K562 (cell line): ENCODE results near the gene LRFN2. TPM values are rescaled to one million over a fixed set of nuclear protein-coding genes. Genes with fewer than 3 reads are reported as not detected.

Experiments
- ATAC-seq: fragments of 200-7000 bp; cut with Tn5 transposase; 3 replicates; pipeline ENCODE4 v1.9.1; 2020; ENCODE audit warnings: moderate library complexity
- BruUV-seq: library from RNA; stranded (reverse); fragments of 400-500 nt; replicated peaks from 2 replicates; lab custom pipeline; 2021; lab: Mats Ljungman, UMichigan
- CTCF ChIA-PET: fragments of 300-600 bp; formaldehyde crosslinking; extraction: SDS; loops from one replicate; lab custom pipeline; 2021; ENCODE audit warnings: low intra/inter-chr PET ratio; lab: Yijun Ruan, JAX
- POLR2A ChIA-PET: fragments of 300-600, 350-650 bp; sonication (Branson Sonifier 250); formaldehyde crosslinking; extraction: SDS; loops from one replicate; lab custom pipeline; 2021; ENCODE audit warnings: antibody characterized with exemption, inconsistent platforms; lab: Yijun Ruan, JAX
- DNase-seq, 4 experiments: peaks; one replicate each; pipeline versions ENCODE4 v3.0.0 to v3.0.0-alpha.2; 2011 to 2018; ENCODE audit warnings: low spot score in 3 of 4, mixed read lengths in 3 of 4; ENCODE audit errors: extremely low read depth in 1 of 4
- FAIRE-seq: peaks from 2 replicates; lab custom pipeline; 2011; peaks lifted over from hg19 to GRCh38; lab: Jason Lieb, UNC
- H2AFZ ChIP-seq: 2 replicates; pipeline ENCODE4 v1.6.0; 2011; ENCODE audit warnings: low read depth, low read length, control low read depth, inconsistent platforms
- H3K27ac ChIP-seq: fragments of 200-600 bp; 3 replicates; pipeline ENCODE4 v1.8.0; 2011; ENCODE audit warnings: low read depth, mild to moderate bottlenecking, control low read depth, inconsistent platforms, low read length, moderate library complexity, mixed read lengths; ENCODE audit errors: extremely low read depth
- H3K27me3 ChIP-seq, 2 experiments: fragments of 300-600 bp in 1 of 2; 2 replicates in 1 of 2; 3 replicates in 1 of 2; pipeline versions ENCODE4 v1.6.0 to v1.8.0; 2011; ENCODE audit warnings: inconsistent platforms in 2 of 2, low read length in 2 of 2, mild to moderate bottlenecking in 1 of 2, mixed read lengths in 1 of 2, moderate library complexity in 1 of 2; ENCODE audit not compliant: control insufficient read depth in 2 of 2, insufficient read depth in 2 of 2
- H3K36me3 ChIP-seq: fragments of 300-600 bp; 3 replicates; pipeline ENCODE4 v1.8.0; 2011; ENCODE audit warnings: mild to moderate bottlenecking, low read length, inconsistent platforms; ENCODE audit not compliant: control insufficient read depth, insufficient read depth
- H3K4me1 ChIP-seq, 2 experiments: fragments of 200-600 bp in 1 of 2; replicated peaks in 1 of 2; 2 replicates in 1 of 2; 3 replicates in 1 of 2; pipeline versions ENCODE4 v1.5.1 to v1.8.0; 2011; ENCODE audit warnings: inconsistent platforms in 2 of 2, low read length in 2 of 2, mild to moderate bottlenecking in 1 of 2, mixed read lengths in 1 of 2, moderate library complexity in 1 of 2; ENCODE audit not compliant: control insufficient read depth in 2 of 2, insufficient read depth in 2 of 2
- H3K4me2 ChIP-seq: 2 replicates; pipeline ENCODE4 v1.6.1; 2011; ENCODE audit warnings: low read length, control low read depth, inconsistent platforms, mixed read lengths; ENCODE audit not compliant: insufficient read depth
- H3K4me3 ChIP-seq: fragments of 200-600 bp; sonication (generic), shearing (Covaris generic); 2 replicates; pipeline ENCODE4 v1.5.1; 2016; ENCODE audit warnings: control low read depth, inconsistent platforms
- H3K79me2 ChIP-seq: fragments of 200-600 bp; 3 replicates; pipeline ENCODE4 v1.8.0; 2011; ENCODE audit warnings: low read length, inconsistent platforms; ENCODE audit not compliant: control insufficient read depth, insufficient read depth
- H3K9ac ChIP-seq, 2 experiments: 2 replicates each; pipeline versions ENCODE4 v1.6.0 to v1.6.1; 2011; ENCODE audit warnings: low read depth in 2 of 2, low read length in 2 of 2, control low read depth in 1 of 2, inconsistent platforms in 1 of 2, mild to moderate bottlenecking in 1 of 2, mixed read lengths in 1 of 2; ENCODE audit not compliant: insufficient read depth in 1 of 2
- H3K9me1 ChIP-seq: one replicate; pipeline ENCODE4 v1.6.0; 2011; ENCODE audit warnings: inconsistent platforms, mild to moderate bottlenecking, low read length, moderate library complexity; ENCODE audit not compliant: control insufficient read depth, insufficient read depth
- H3K9me3 ChIP-seq: replicated peaks from 2 replicates; pipeline ENCODE4 v1.5.1; 2011; ENCODE audit warnings: low read depth, low read length, inconsistent platforms; ENCODE audit not compliant: control insufficient read depth, insufficient read depth
- H4K20me1 ChIP-seq: replicated peaks from 2 replicates; pipeline ENCODE4 v1.6.1; 2011; ENCODE audit warnings: low read length, inconsistent platforms, mixed read lengths; ENCODE audit not compliant: control insufficient read depth, insufficient read depth
- ARID3A ChIP-seq: IDR thresholded peaks from 2 replicates; pipeline ENCODE4 v1.6.1; 2012; ENCODE audit warnings: low read depth, low read length, improper control_type of control experiment, borderline replicate concordance
- GTF2A2 ChIP-seq: IDR thresholded peaks from 2 replicates; pipeline ENCODE4 v1.6.1; 2016; ENCODE audit warnings: mild to moderate bottlenecking, missing genetic modification characterization, missing compliant biosample characterization
- ILF3 ChIP-seq: fragments of 450-650 bp; IDR thresholded peaks from 2 replicates; pipeline ENCODE4 v1.6.1; 2018; ENCODE audit warnings: antibody characterized with exemption, mild to moderate bottlenecking, moderate library complexity, borderline replicate concordance
- KHSRP ChIP-seq: fragments of 450-650 bp; IDR thresholded peaks from 2 replicates; pipeline ENCODE4 v1.6.1; 2017
- NCOA6 ChIP-seq: fragments of 450-650 bp; IDR thresholded peaks from 2 replicates; pipeline ENCODE4 v1.6.1; 2017; ENCODE audit warnings: mild to moderate bottlenecking
- OTX1 ChIP-seq: fragments of 450-650 bp; formaldehyde crosslinking; IDR thresholded peaks from 2 replicates; pipeline ENCODE4 v1.4.0; 2022; ENCODE audit warnings: mild to moderate bottlenecking
- PHF20 ChIP-seq: fragments of 450-650 bp; IDR thresholded peaks from 2 replicates; pipeline ENCODE4 v1.6.1; 2018; ENCODE audit not compliant: partially characterized antibody
- PRMT5 ChIP-seq: sonication (generic); formaldehyde crosslinking; IDR thresholded peaks from 2 replicates; pipeline ENCODE4 v1.5.0; 2020; ENCODE audit warnings: missing genetic modification reagents
- RBM22 ChIP-seq: fragments of 200-400 bp; formaldehyde crosslinking; IDR thresholded peaks from 2 replicates; pipeline ENCODE4 v1.6.1; 2018; ENCODE audit warnings: low read length, low read depth; ENCODE audit not compliant: poor library complexity, severe bottlenecking
- WGBS: fragments of 100-300 bp; shearing (Covaris generic); methylation state at CpG from one replicate; pipeline ENCODE4 v1.1.6; 2016; ENCODE audit warnings: low coverage, mixed read lengths; ENCODE audit not compliant: insufficient coverage; ENCODE audit errors: missing lambda C conversion rate; 5-methylcytosine and 5-hydroxymethylcytosine counted together
- in situ Hi-C: fragments of 300-500 bp; cut with MboI; formaldehyde crosslinking; loops from 4 replicates; pipeline ENCODE4 v1.15.0; 2018; ENCODE audit warnings: inconsistent platforms, mixed read lengths
- intact Hi-C: fragments of 100-400 bp; cut with micrococcal nuclease; formaldehyde crosslinking; loops from 2 replicates; pipeline ENCODE4 v1.14.2; 2022
- polyA plus RNA-seq, 8 experiments: library from polyadenylated mRNA; depleted of rRNA in 4 of 8; stranded (reverse) in 5 of 8; unstranded in 3 of 8; fragments of >200 nt; fragmentation: Nextera tagmentation in 2 of 8; fragmentation: Illumina TruSeq in 1 of 8; extraction: Ambion mirVana in 2 of 8; extraction: Trizol in 1 of 8; gene quantifications; 2 replicates each; pipeline versions ENCODE4 v1.2.1 to v1.2.3, GENCODE V29; 2011 to 2014; ENCODE audit warnings: inconsistent platforms in 1 of 8, missing spikeins in 1 of 8
- total RNA-seq, 7 experiments: library from RNA; depleted of rRNA in 6 of 7; stranded (reverse); fragments of >200 nt in 6 of 7; fragmentation: Illumina TruSeq in 2 of 7; extraction: Trizol in 2 of 7; gene quantifications; 2 replicates each; pipeline versions ENCODE4 v1.2.1 to v1.2.3, GENCODE V29; 2011 to 2021; ENCODE audit warnings: low replicate concordance in 1 of 7

Gene LRFN2
- total and polyA plus RNA-seq, 9 of the 15 experiments (the other 6 are each of a cell fraction or from before 2014, with no cell fraction given): not detected

- no peak for TF ChIP-seq OTX1 (CRISPR knock-in tag)
- TF ChIP-seq, all 486 proteins: peak for 0
Observed at GRCh38 chr6:40358473-40359460, 228.4 kb downstream of the LRFN2 start (continued).

- WGBS: 0% methylated on average over 2 of the region's 2 CpGs
- H3K9me3 ChIP-seq: no peaks in the 10 kb centered on the region
- TF ChIP-seq ILF3: no peak
- TF ChIP-seq PHF20: no peak
- no peak for TF ChIP-seq GTF2A2 (tag)
- TF ChIP-seq KHSRP: no peak
- TF ChIP-seq ARID3A: no peak
- TF ChIP-seq NCOA6: no peak
- no peak for TF ChIP-seq RBM22
- no peak for TF ChIP-seq PRMT5 (CRISPR knock-in tag)
- TF ChIP-seq, all 486 proteins: peak for 0
- DNase-seq: peak in 1 of 4 experiments; percentile 4
- no peaks in the 10 kb centered on the region for H3K9me1 ChIP-seq
- in situ Hi-C loops (no loop called here), intact Hi-C loops (no loop called here)
- H3K4me2 ChIP-seq: no peak overlapping the region
- ChIA-PET CTCF (no interaction called here), POLR2A (interaction anchor here (0.5 to 0.7 kb wide), 2 partner anchors 304 to 359 kb away, joined by 3 read pairs; no protein-coding TSS in a partner anchor)
- H3K36me3 ChIP-seq: no peaks in the 10 kb centered on the region
- no peak for FAIRE-seq
- no TSS peak for BruUV-seq
- H4K20me1 ChIP-seq: no peaks in the 10 kb centered on the region
- H3K27me3 ChIP-seq: peaks cover 0 to 20% of the 10 kb centered on the region in 2 experiments; a peak in 3 of 5 replicates
- H3K9ac ChIP-seq: no peak overlapping the region
- no peaks in the 10 kb centered on the region for H3K79me2 ChIP-seq
- H3K4me1 ChIP-seq: no peaks in the 10 kb centered on the region
- no peak overlapping the region for H2AFZ ChIP-seq
- no peak for ATAC-seq
- H3K27ac ChIP-seq: no peak overlapping the region
- H3K4me3 ChIP-seq: no peak overlapping the region
Observed at GRCh38 chr6:40356242-40356910, 230.8 kb downstream of the LRFN2 start.
